PC-3 (cell line): Measurements from ENCODE around the gene DDX19B. TPM values are rescaled to one million over a fixed set of nuclear protein-coding genes. Genes with fewer than 3 reads are reported as not detected.

ENCODE experiments used
- ATAC-seq: fragments of 200-7000 bp; cut with Tn5 transposase; 2 replicates; pipeline ENCODE4 v1.9.1; 2020; ENCODE audit warnings: mild to moderate bottlenecking, moderate library complexity
- BruUV-seq: library from RNA; stranded (reverse); fragments of 400-500 nt; replicated peaks from 2 replicates; lab custom pipeline; 2021; lab: Mats Ljungman, UMichigan
- CTCF ChIA-PET: fragments of 300-600 bp; sonication (Branson Sonifier 250); formaldehyde crosslinking; loops from one replicate; lab custom pipeline; 2022; ENCODE audit warnings: antibody characterized with exemption; lab: Charles Lee
- POLR2A ChIA-PET: fragments of 300-600 bp; sonication (Branson Sonifier 250); formaldehyde crosslinking; loops from one replicate; lab custom pipeline; 2022; ENCODE audit warnings: antibody characterized with exemption; ENCODE audit not compliant: unreplicated experiment; lab: Charles Lee
- DNase-seq: peaks from one replicate; pipeline ENCODE4 v3.0.0-alpha.2; 2015
- H2AFZ ChIP-seq: fragments of 300-600 bp; sonication (generic); 2 replicates; pipeline ENCODE4 v1.6.0; 2016; ENCODE audit warnings: antibody characterized with exemption, low read length
- H3F3A ChIP-seq: fragments of 300-600 bp; sonication (generic); one replicate; pipeline ENCODE4 v1.6.0; 2017; ENCODE audit warnings: antibody characterized with exemption, low read length, control low read depth, mild to moderate bottlenecking; ENCODE audit not compliant: unreplicated experiment
- H3K27ac ChIP-seq: fragments of 300-600 bp; sonication (generic); 2 replicates; pipeline ENCODE4 v1.5.1; 2016; ENCODE audit warnings: mild to moderate bottlenecking, low read length
- H3K27me3 ChIP-seq: fragments of 300-600 bp; sonication (generic); 2 replicates; pipeline ENCODE4 v1.6.1; 2016; ENCODE audit warnings: low read length, mixed read lengths
- H3K36me3 ChIP-seq: fragments of 300-600 bp; sonication (generic); 2 replicates; pipeline ENCODE4 v1.6.1; 2016; ENCODE audit warnings: low read depth, mixed run types, low read length, mixed read lengths
- H3K4me1 ChIP-seq: fragments of 300-600 bp; sonication (generic); 2 replicates; pipeline ENCODE4 v1.5.1; 2016; ENCODE audit warnings: low read length; ENCODE audit not compliant: insufficient read depth
- H3K4me2 ChIP-seq: fragments of 300-600 bp; sonication (generic); 2 replicates; pipeline ENCODE4 v1.6.0; 2016; ENCODE audit warnings: low read length
- H3K4me3 ChIP-seq: fragments of 300-600 bp; sonication (generic); 2 replicates; pipeline ENCODE4 v1.5.1; 2016; ENCODE audit warnings: mild to moderate bottlenecking, low read length, mixed read lengths
- H3K79me2 ChIP-seq: fragments of 300-600 bp; sonication (generic); 2 replicates; pipeline ENCODE4 v1.6.1; 2017; ENCODE audit warnings: low read length, mixed read lengths
- H3K9ac ChIP-seq: fragments of 300-600 bp; sonication (generic); 2 replicates; pipeline ENCODE4 v1.6.0; 2016; ENCODE audit warnings: mild to moderate bottlenecking, low read length
- H3K9me2 ChIP-seq: fragments of 300-600 bp; sonication (generic); replicated peaks from 2 replicates; pipeline ENCODE4 v1.6.1; 2016; ENCODE audit warnings: mixed run types, low read length, mixed read lengths
- H3K9me3 ChIP-seq: fragments of 300-600 bp; sonication (generic); 2 replicates; pipeline ENCODE4 v1.6.1; 2016; ENCODE audit warnings: low read length, mixed read lengths
- H4K20me1 ChIP-seq: fragments of 300-600 bp; sonication (generic); 2 replicates; pipeline ENCODE4 v1.6.1; 2016; ENCODE audit warnings: low read length, mixed read lengths
- EZH2 ChIP-seq: fragments of 300-600 bp; sonication (generic); IDR thresholded peaks from one replicate; pipeline ENCODE4 v1.6.1; 2017; ENCODE audit warnings: antibody characterized with exemption, mild to moderate bottlenecking, low read length; ENCODE audit not compliant: unreplicated experiment
- EZH2phosphoT487 ChIP-seq: fragments of 300-600 bp; sonication (generic); IDR thresholded peaks from 2 replicates; pipeline ENCODE4 v1.6.1; 2018; ENCODE audit warnings: mild to moderate bottlenecking, antibody characterized with exemption, low read length, borderline replicate concordance
- intact Hi-C: fragments of 100-400 bp; cut with micrococcal nuclease; formaldehyde crosslinking; loops from 2 replicates; pipeline ENCODE4 v1.9.0; 2023
- total RNA-seq: library from RNA; depleted of rRNA; stranded (reverse); fragments of >200 nt; gene quantifications from 2 replicates; pipeline ENCODE4 v1.2.3, GENCODE V29; 2014
- TF ChIP-seq, protein P1 (sequence below): fragments of 300-600 bp; sonication (generic); conservative IDR thresholded peaks from 2 replicates; pipeline ENCODE4 v1.5.1; 2017; ENCODE audit warnings: antibody characterized with exemption, low read depth, mild to moderate bottlenecking, low read length

DDX19B gene
- total RNA-seq, 1 experiment from 2014 or later: 21.5 TPM

GRCh38 chr16:70252355-70252988 is 46.5 kb upstream of the DDX19B start:
- Histone ChIP-seq H3K4me1 (no peaks in the 10 kb centered on the region), H3K27ac (no peak overlapping the region), H3K4me3 (no peak overlapping the region), H3K9ac (no peak overlapping the region), H3K27me3 (no peaks in the 10 kb centered on the region), H4K20me1 (peaks cover 6% of the 10 kb centered on the region; the same call in 1 of the 2 replicates), H2AFZ (no peak overlapping the region), H3K79me2 (peaks cover 35% of the 10 kb centered on the region), H3K9me3 (no peaks in the 10 kb centered on the region), H3K36me3 (peaks cover 28% of the 10 kb centered on the region), H3K9me2 (no peaks in the 10 kb centered on the region), H3K4me2 (no peak overlapping the region), H3F3A (no peaks in the 10 kb centered on the region)
- BruUV-seq: TSS peak; percentile 48
- intact Hi-C loops: no loop called here
- DNase-seq: no peak
- TF ChIP-seq EZH2: no peak
- TF ChIP-seq, protein P1, sequence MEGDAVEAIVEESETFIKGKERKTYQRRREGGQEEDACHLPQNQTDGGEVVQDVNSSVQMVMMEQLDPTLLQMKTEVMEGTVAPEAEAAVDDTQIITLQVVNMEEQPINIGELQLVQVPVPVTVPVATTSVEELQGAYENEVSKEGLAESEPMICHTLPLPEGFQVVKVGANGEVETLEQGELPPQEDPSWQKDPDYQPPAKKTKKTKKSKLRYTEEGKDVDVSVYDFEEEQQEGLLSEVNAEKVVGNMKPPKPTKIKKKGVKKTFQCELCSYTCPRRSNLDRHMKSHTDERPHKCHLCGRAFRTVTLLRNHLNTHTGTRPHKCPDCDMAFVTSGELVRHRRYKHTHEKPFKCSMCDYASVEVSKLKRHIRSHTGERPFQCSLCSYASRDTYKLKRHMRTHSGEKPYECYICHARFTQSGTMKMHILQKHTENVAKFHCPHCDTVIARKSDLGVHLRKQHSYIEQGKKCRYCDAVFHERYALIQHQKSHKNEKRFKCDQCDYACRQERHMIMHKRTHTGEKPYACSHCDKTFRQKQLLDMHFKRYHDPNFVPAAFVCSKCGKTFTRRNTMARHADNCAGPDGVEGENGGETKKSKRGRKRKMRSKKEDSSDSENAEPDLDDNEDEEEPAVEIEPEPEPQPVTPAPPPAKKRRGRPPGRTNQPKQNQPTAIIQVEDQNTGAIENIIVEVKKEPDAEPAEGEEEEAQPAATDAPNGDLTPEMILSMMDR: peak; percentile 62
- ChIA-PET CTCF (no interaction called here), POLR2A (interaction anchor here (0.5 to 1.2 kb wide), 2 partner anchors 127 to 129 kb away, joined by 5 to 9 read pairs; no protein-coding TSS in a partner anchor)
- ATAC-seq: no peak

- CTCF ChIA-PET: no interaction called here
- H3K36me3 ChIP-seq: peaks cover 36% of the 10 kb centered on the region
- ATAC-seq: no peak
- H3K27me3 ChIP-seq: no peaks in the 10 kb centered on the region
- no peaks in the 10 kb centered on the region for H3F3A ChIP-seq
- H3K27ac ChIP-seq: no peak overlapping the region
- no peak overlapping the region for H3K4me2 ChIP-seq
- H3K9me2 ChIP-seq: no peaks in the 10 kb centered on the region
- H3K9me3 ChIP-seq: no peaks in the 10 kb centered on the region
- no peak overlapping the region for H2AFZ ChIP-seq
- no peaks in the 10 kb centered on the region for H3K4me1 ChIP-seq
- POLR2A ChIA-PET: no interaction called here
- peak; percentile 53 for DNase-seq
- H3K4me3 ChIP-seq: no peak overlapping the region
- H3K9ac ChIP-seq: no peak overlapping the region
- BruUV-seq: no TSS peak
- H4K20me1 ChIP-seq: peaks cover 6% of the 10 kb centered on the region; the same call in 1 of the 2 replicates
- TF ChIP-seq EZH2: no peak
- TF ChIP-seq, protein P1: peak; percentile 57
- no peak for TF ChIP-seq EZH2phosphoT487
- peaks cover 26% of the 10 kb centered on the region for H3K79me2 ChIP-seq
- intact Hi-C loops: no loop called here
Measured at GRCh38 chr16:70253291-70254106, 45.5 kb upstream of the DDX19B start.
